ENCODE measurements around the gene CFAP47.

Gene CFAP47

GRCh38 chrX:36102425-36102824 lies 182.9 kb downstream of the CFAP47 start:
- TF ChIP-seq CTCF (IDR thresholded peaks at IDR 0.05; ENCODE audit: low read depth, low read length) = no peak
- H3K4me3 ChIP-seq (replicated peaks in 1 of 2; ENCODE audit: low read depth in 2 of 2, low read length in 2 of 2) = no peak overlapping the region
- DNase-seq (ENCODE audit: low read depth in 2 of 2) = no peak

- TF ChIP-seq CTCF (IDR thresholded peaks at IDR 0.05; ENCODE audit: low read depth, low read length) = no peak
- no peak for DNase-seq (ENCODE audit: low read depth in 2 of 2)
- no peak overlapping the region for H3K4me3 ChIP-seq (replicated peaks in 1 of 2; ENCODE audit: low read depth in 2 of 2, low read length in 2 of 2)
Observed at GRCh38 chrX:36116222-36116621, 196.7 kb downstream of the CFAP47 start.

- no peak overlapping the region for H3K4me3 ChIP-seq (replicated peaks in 1 of 2; ENCODE audit: low read depth in 2 of 2, low read length in 2 of 2)
- no peak for TF ChIP-seq CTCF (IDR thresholded peaks at IDR 0.05; ENCODE audit: low read depth, low read length)
- no peak for DNase-seq (ENCODE audit: low read depth in 2 of 2)
Observed at GRCh38 chrX:36159254-36159653, 239.7 kb downstream of the CFAP47 start.

GRCh38 chrX:36160081-36160480 lies 240.5 kb downstream of the CFAP47 start:
- TF ChIP-seq CTCF (IDR thresholded peaks at IDR 0.05; ENCODE audit: low read depth, low read length) = no peak
- H3K4me3 ChIP-seq (replicated peaks in 1 of 2; ENCODE audit: low read depth in 2 of 2, low read length in 2 of 2) = no peak overlapping the region
- DNase-seq (ENCODE audit: low read depth in 2 of 2) = no peak

GRCh38 chrX:36198575-36198974 lies 279.0 kb downstream of the CFAP47 start:
- TF ChIP-seq CTCF (IDR thresholded peaks at IDR 0.05; ENCODE audit: low read depth, low read length) = no peak
- DNase-seq (ENCODE audit: low read depth in 2 of 2) = no peak
- no peak overlapping the region for H3K4me3 ChIP-seq (replicated peaks in 1 of 2; ENCODE audit: low read depth in 2 of 2, low read length in 2 of 2)

- TF ChIP-seq CTCF (IDR thresholded peaks at IDR 0.05; ENCODE audit: low read depth, low read length) = no peak
- no peak overlapping the region for H3K4me3 ChIP-seq (replicated peaks in 1 of 2; ENCODE audit: low read depth in 2 of 2, low read length in 2 of 2)
- no peak for DNase-seq (ENCODE audit: low read depth in 2 of 2)
Observed at GRCh38 chrX:36199928-36200327, 280.4 kb downstream of the CFAP47 start.

- no peak for TF ChIP-seq CTCF (IDR thresholded peaks at IDR 0.05; ENCODE audit: low read depth, low read length)
- no peak for DNase-seq (ENCODE audit: low read depth in 2 of 2)
- H3K4me3 ChIP-seq (replicated peaks in 1 of 2; ENCODE audit: low read depth in 2 of 2, low read length in 2 of 2) = no peak overlapping the region
Observed at GRCh38 chrX:36214924-36215323, 295.4 kb downstream of the CFAP47 start.
